HG03354 (cell line): ENCODE measurements around the gene ADAMTS7.
"Not testable (repeated sequence)": the region's sequence is repeated elsewhere in the genome, so short reads cannot be mapped to it uniquely, and the experiment has no call there.

Experiments
- ATAC-seq: cut with Tn5 transposase; IDR thresholded peaks from one replicate; pipeline ENCODE4 v1.9.1; 2021; ENCODE audit warnings: mild to moderate bottlenecking; ENCODE audit not compliant: unreplicated experiment, poor library complexity, severe bottlenecking

The ADAMTS7 gene

GRCh38 chr15:78768531-78769408 lies 42.5 kb downstream of the ADAMTS7 start:
- ATAC-seq, result no peak

- no peak for ATAC-seq
Observed at GRCh38 chr15:78768096-78768495, 43.2 kb downstream of the ADAMTS7 start.

- no peak for ATAC-seq
Observed at GRCh38 chr15:78767331-78767951, 43.8 kb downstream of the ADAMTS7 start.

GRCh38 chr15:78766641-78767071 lies 44.6 kb downstream of the ADAMTS7 start:
- not testable (repeated sequence) for ATAC-seq

GRCh38 chr15:78766041-78766440 lies 45.2 kb downstream of the ADAMTS7 start:
- no peak for ATAC-seq

GRCh38 chr15:78765154-78765860 lies 46.0 kb downstream of the ADAMTS7 start:
- ATAC-seq, result not testable (repeated sequence)

GRCh38 chr15:78764340-78765153 lies 46.7 kb downstream of the ADAMTS7 start:
- not testable (repeated sequence) for ATAC-seq

GRCh38 chr15:78763796-78764241 lies 47.4 kb downstream of the ADAMTS7 start:
- ATAC-seq, result no peak

- no peak for ATAC-seq
Observed at GRCh38 chr15:78762985-78763795, 48.1 kb downstream of the ADAMTS7 start.

GRCh38 chr15:78762386-78762961 lies 48.8 kb downstream of the ADAMTS7 start:
- not testable (repeated sequence) for ATAC-seq

- no peak for ATAC-seq
Observed at GRCh38 chr15:78761891-78762385, 49.3 kb downstream of the ADAMTS7 start.

- peak; percentile 43 for ATAC-seq
Observed at GRCh38 chr15:78761475-78761874, 49.8 kb downstream of the ADAMTS7 start.

GRCh38 chr15:78761020-78761419 lies 50.2 kb downstream of the ADAMTS7 start:
- ATAC-seq, result no peak

- not testable (repeated sequence) for ATAC-seq
Observed at GRCh38 chr15:78760091-78760882, 51.0 kb downstream of the ADAMTS7 start.

- not testable (repeated sequence) for ATAC-seq
Observed at GRCh38 chr15:78759361-78759998, 51.8 kb downstream of the ADAMTS7 start.

- ATAC-seq, result not testable (repeated sequence)
Observed at GRCh38 chr15:78758486-78759200, 52.6 kb downstream of the ADAMTS7 start.
